ENCODE results near the gene STK39. TPM values are rescaled to one million over a fixed set of nuclear protein-coding genes. Genes with fewer than 3 reads are reported as not detected.

Gene STK39
- total RNA-seq, 1 experiment from 2014 or later = 13.8 TPM

- H3K9me3 Mint-ChIP-seq (ENCODE audit: unreplicated experiment) = no peaks in the 10 kb centered on the region
- DNase-seq (ENCODE audit: unreplicated experiment) = no peak
- H3K4me3 Mint-ChIP-seq (ENCODE audit: unreplicated experiment) = no peak overlapping the region
- no peak overlapping the region for H3K27ac Mint-ChIP-seq (ENCODE audit: low read depth, unreplicated experiment)
- ChIA-PET CTCF (interaction anchor here (0.6 kb wide), 2 partner anchors 169 to 763 kb away, joined by 3 read pairs; no protein-coding TSS in a partner anchor), POLR2A (no interaction called here)
- intact Hi-C loops (cut with micrococcal nuclease) = loop anchor here (2.0 kb wide), 1 partner anchor 87 kb away; no protein-coding TSS in a partner anchor
- BruUV-seq (replicated peaks) = no TSS peak
- peaks cover 17% of the 10 kb centered on the region for H3K36me3 Mint-ChIP-seq (ENCODE audit: insufficient read depth, unreplicated experiment)
- no peaks in the 10 kb centered on the region for H3K27me3 Mint-ChIP-seq (ENCODE audit: insufficient read depth, unreplicated experiment)
- no peak for TF ChIP-seq CTCF (IDR thresholded peaks at IDR 0.05; ENCODE audit: unreplicated experiment)
- H3K4me1 Mint-ChIP-seq (ENCODE audit: insufficient read depth, unreplicated experiment) = peaks cover 7% of the 10 kb centered on the region
Observed at GRCh38 chr2:168157926-168158325, 89.5 kb downstream of the STK39 start.

- no peaks in the 10 kb centered on the region for H3K27me3 Mint-ChIP-seq (ENCODE audit: insufficient read depth, unreplicated experiment)
- TF ChIP-seq CTCF (IDR thresholded peaks at IDR 0.05; ENCODE audit: unreplicated experiment) = no peak
- no TSS peak for BruUV-seq (replicated peaks)
- no peak overlapping the region for H3K4me3 Mint-ChIP-seq (ENCODE audit: unreplicated experiment)
- peaks cover 7% of the 10 kb centered on the region for H3K4me1 Mint-ChIP-seq (ENCODE audit: insufficient read depth, unreplicated experiment)
- intact Hi-C loops (cut with micrococcal nuclease) = loop anchor here (2.0 kb wide), 1 partner anchor 88 kb away; no protein-coding TSS in a partner anchor
- peaks cover 17% of the 10 kb centered on the region for H3K36me3 Mint-ChIP-seq (ENCODE audit: insufficient read depth, unreplicated experiment)
- ChIA-PET CTCF (interaction anchor here (0.5 to 2.5 kb wide), 10 partner anchors 13 to 1329 kb away, joined by 3 to 13 read pairs (median 4); no protein-coding TSS in a partner anchor), POLR2A (no interaction called here)
- DNase-seq (ENCODE audit: unreplicated experiment) = no peak
- no peak overlapping the region for H3K27ac Mint-ChIP-seq (ENCODE audit: low read depth, unreplicated experiment)
- no peaks in the 10 kb centered on the region for H3K9me3 Mint-ChIP-seq (ENCODE audit: unreplicated experiment)
Observed at GRCh38 chr2:168157070-168157469, 90.3 kb downstream of the STK39 start.

- Mint-ChIP-seq H3K4me1 (ENCODE audit: insufficient read depth, unreplicated experiment) (peaks cover 7% of the 10 kb centered on the region), H3K9me3 (ENCODE audit: unreplicated experiment) (no peaks in the 10 kb centered on the region), H3K27ac (ENCODE audit: low read depth, unreplicated experiment) (no peak overlapping the region), H3K36me3 (ENCODE audit: insufficient read depth, unreplicated experiment) (peaks cover 17% of the 10 kb centered on the region), H3K4me3 (ENCODE audit: unreplicated experiment) (no peak overlapping the region), H3K27me3 (ENCODE audit: insufficient read depth, unreplicated experiment) (no peaks in the 10 kb centered on the region)
- no peak for TF ChIP-seq CTCF (IDR thresholded peaks at IDR 0.05; ENCODE audit: unreplicated experiment)
- intact Hi-C loops (cut with micrococcal nuclease) = loop anchor here (2.0 kb wide), 1 partner anchor 88 kb away; no protein-coding TSS in a partner anchor
- CTCF ChIA-PET = interaction anchor here (0.5 to 2.5 kb wide), 11 partner anchors 13 to 1329 kb away, joined by 3 to 13 read pairs (median 3); no protein-coding TSS in a partner anchor
- no TSS peak for BruUV-seq (replicated peaks)
- DNase-seq (ENCODE audit: unreplicated experiment) = peak; percentile 86
- POLR2A ChIA-PET = no interaction called here
Observed at GRCh38 chr2:168156661-168157060, 90.7 kb downstream of the STK39 start.

GRCh38 chr2:168155680-168156079, 91.7 kb downstream of the STK39 start:
- Mint-ChIP-seq H3K9me3 (ENCODE audit: unreplicated experiment) (no peaks in the 10 kb centered on the region), H3K36me3 (ENCODE audit: insufficient read depth, unreplicated experiment) (peaks cover 17% of the 10 kb centered on the region), H3K27me3 (ENCODE audit: insufficient read depth, unreplicated experiment) (no peaks in the 10 kb centered on the region), H3K27ac (ENCODE audit: low read depth, unreplicated experiment) (no peak overlapping the region), H3K4me3 (ENCODE audit: unreplicated experiment) (no peak overlapping the region), H3K4me1 (ENCODE audit: insufficient read depth, unreplicated experiment) (peaks cover 7% of the 10 kb centered on the region)
- no peak for TF ChIP-seq CTCF (IDR thresholded peaks at IDR 0.05; ENCODE audit: unreplicated experiment)
- CTCF ChIA-PET = interaction anchor here (0.6 to 2.5 kb wide), 5 partner anchors 14 to 733 kb away, joined by 3 to 13 read pairs (median 3); no protein-coding TSS in a partner anchor
- POLR2A ChIA-PET = interaction anchor here (0.5 to 0.7 kb wide), 2 partner anchors 55 to 197 kb away, joined by 3 read pairs; no protein-coding TSS in a partner anchor
- no peak for DNase-seq (ENCODE audit: unreplicated experiment)
- BruUV-seq (replicated peaks) = no TSS peak
- intact Hi-C loops (cut with micrococcal nuclease) = loop anchor here (2.0 kb wide), 1 partner anchor 89 kb away; no protein-coding TSS in a partner anchor

Measured in MCF 10A (cell line).